GM19395 (cell line): ENCODE results near the gene SIDT2.

ENCODE experiments used
- ATAC-seq: cut with Tn5 transposase; IDR thresholded peaks from one replicate; pipeline ENCODE4 v1.9.1; 2021; ENCODE audit warnings: mild to moderate bottlenecking, moderate library complexity; ENCODE audit not compliant: unreplicated experiment

SIDT2 gene

DNA sequence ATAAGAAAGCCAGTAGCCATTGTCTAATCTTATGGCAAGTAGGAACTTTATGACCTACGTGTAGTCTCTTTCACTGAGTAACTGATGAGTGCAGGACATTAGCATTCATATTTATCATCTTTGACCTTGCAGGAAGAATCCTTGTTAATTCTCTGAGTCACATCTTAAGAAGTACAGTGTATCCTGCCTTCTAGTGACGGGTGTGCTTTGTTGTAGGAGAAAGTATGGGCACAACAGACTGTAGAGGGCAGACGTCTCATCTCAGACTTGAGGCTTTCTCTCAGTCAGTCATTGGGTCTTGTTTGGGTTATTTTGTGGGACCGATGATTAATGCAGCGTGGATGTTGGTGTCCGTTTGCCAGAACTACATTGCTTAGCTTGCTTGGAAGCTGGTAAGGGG is 60.8 kb downstream of the SIDT2 start:
- ATAC-seq = no peak
